ENCODE data around the gene IMPDH1.

The IMPDH1 gene

DNA sequence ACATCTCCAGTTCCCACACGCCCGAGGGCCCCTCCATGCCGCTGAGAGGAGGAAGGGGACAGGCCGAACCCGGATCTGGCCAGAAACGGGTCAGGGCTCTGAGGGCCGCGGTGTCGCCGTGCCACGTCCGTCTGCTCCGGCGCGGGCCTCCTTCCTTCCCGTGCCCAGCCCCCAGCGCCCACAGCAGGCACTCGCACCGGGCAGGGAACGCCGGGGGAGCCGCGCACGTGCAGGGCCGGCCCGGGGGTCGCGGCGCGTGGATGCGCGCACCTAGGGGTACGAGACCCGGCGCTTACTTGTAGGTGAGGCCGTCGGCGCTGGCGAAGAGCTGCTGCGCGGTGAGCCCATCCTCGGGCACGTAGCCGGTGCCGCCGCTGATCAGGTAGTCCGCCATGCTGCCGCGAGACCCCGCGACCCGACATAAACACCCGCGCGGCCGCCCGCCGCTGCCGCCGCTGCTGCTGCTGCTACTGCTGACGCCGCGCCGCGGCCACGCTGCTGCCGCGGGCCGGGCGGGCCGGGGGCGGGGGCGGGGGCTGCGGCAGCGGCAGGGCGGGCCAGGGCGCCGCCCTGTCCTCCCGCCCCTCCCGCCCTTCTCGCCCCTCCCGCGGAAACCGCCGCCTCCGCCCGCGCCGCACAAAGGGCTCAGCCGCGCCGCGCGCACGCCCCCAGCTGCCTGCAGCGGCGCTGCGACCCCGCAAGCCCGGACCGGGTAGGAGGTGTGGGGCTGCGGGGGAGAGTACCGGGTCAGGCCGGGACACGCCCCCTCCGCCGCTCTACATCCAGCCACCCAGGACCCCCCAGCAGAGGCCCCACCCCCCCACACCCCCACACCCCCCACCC, 4.1 kb downstream of the IMPDH1 start:
- DNase-seq: peak; percentile 47

DNA sequence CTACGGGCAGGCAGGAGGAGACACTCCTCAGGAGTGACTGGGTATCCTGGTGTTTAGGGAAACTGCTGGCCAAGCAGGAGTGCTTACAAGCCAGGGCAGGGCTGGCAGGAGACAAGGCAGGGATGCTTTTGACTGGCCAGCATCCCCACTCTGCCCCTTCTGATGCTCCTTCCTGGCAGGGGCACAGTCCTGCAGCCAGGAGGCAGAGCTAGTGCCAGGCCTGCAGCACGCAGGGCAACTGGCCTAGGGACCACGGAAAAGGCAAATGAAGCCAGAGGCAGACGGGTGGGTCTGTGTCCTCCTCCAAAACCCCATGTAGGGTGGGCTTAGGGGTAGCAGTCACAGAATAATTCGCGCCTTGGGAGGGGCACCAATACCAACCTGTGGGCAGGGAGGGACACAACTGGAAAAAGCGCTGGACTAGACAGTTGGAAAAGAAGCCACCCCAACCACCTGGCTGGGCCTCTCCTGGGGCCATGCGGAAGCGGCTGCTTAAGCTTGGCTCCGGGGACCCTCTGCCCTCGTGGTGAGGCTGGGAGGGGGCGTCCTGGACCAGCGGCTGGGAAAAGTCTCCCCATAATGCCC, 4.8 kb downstream of the IMPDH1 start:
- DNase-seq: no peak

GRCh38 chr7:128404143-128404681, 5.6 kb downstream of the IMPDH1 start:
- DNase-seq: no peak

DNA sequence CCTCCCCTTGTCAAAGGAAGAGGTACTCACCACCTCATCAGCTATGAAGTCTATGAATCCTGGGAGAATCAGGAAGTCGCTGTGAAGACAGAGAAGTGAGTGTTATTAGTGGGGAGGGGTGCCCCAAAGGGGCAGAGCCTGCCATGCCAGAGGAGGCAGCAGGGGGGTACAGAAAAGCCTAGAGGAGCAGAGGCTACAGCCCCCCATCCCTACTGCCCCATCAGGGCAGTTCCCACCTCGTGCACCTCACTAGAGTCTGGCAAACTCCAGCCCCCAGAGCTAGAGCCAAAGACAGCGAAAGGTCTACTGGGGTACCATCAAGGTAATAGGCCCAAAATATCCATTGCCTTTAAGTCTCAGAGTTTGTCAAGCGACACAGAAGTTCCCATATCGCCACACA, 6.1 kb downstream of the IMPDH1 start:
- DNase-seq: no peak

GRCh38 chr7:128402356-128402755, 7.4 kb downstream of the IMPDH1 start:
- DNase-seq: no peak

- DNase-seq: no peak
Observed at GRCh38 chr7:128400566-128400965, 9.2 kb downstream of the IMPDH1 start.

GRCh38 chr7:128399991-128400390, 9.8 kb downstream of the IMPDH1 start:
- no peak for DNase-seq

DNA sequence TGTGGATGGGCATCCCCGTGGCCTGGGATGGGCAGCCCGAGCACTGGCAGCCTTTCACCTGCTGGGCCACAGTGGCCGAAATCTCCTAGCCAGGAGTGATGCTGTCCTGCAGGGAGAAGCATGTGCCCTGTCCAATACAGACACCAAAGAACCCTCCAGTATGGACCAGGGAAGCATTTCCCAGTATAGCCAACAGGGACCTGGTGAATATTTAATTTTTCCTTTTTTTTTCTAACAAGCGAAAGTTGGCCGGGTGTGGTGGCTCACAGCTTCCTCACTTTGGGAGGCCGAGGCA, 11.0 kb downstream of the IMPDH1 start:
- DNase-seq: no peak

DNA sequence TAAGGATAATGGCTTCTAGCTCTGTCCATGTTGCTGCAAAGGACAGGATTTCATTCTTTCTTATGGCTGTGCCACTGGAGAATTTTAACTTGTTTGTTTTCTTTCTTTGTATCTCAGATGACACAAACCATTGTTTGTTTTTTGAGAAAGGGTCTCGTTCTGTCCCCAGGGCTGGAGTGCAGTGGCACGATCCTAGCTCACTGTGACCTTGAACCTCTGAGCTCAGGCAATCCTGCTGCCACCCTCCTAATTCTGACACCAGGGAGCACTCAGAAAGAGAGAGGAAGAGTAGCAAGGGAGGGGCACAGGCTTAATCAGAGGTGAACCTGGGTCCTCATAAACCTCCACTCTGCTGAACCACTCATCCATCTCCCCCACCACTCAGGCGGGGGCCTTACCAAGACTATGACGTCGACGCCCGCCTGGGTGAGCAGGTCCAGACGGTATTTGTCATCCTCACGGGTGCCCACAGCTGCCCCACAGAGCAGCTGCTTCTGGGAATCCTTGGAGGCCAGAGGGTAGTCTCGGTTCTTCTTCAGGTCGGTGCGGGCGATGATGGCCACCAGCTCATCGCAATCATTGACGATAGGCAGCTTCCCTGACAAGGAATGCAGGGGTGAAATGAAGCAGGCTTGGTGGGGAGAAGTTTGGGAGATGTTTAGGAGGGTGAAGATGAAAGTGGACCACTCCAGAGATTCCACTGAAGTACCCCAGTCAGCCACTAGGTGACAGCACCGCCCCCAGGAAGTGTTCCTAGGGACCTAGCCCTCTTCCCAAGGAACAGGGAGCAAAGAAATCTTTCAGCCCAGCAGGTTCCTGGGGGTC, 11.6 kb downstream of the IMPDH1 start:
- DNase-seq: peak; percentile 44

GRCh38 chr7:128396357-128396756, 13.4 kb downstream of the IMPDH1 start:
- DNase-seq: no peak

DNA sequence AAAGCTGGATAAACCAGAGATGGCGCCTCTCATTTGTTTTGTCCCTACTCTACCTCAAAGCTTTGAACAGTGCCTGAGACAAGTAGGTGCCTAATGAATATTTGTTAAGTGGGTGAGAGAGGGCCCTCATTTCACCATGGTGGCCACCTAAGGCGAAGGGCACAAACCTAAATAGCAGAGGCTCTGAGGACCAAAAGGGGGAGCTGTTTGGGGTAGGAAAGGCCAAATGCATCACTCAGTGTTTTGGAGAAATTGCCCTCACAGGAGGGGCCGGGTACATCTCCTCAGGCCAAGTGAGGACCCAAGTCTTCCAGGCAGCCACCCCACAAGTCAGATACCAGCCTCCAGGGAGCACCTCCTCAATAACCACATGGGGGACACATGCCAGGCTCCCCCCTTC, 14.0 kb downstream of the IMPDH1 start:
- DNase-seq: no peak

DNA sequence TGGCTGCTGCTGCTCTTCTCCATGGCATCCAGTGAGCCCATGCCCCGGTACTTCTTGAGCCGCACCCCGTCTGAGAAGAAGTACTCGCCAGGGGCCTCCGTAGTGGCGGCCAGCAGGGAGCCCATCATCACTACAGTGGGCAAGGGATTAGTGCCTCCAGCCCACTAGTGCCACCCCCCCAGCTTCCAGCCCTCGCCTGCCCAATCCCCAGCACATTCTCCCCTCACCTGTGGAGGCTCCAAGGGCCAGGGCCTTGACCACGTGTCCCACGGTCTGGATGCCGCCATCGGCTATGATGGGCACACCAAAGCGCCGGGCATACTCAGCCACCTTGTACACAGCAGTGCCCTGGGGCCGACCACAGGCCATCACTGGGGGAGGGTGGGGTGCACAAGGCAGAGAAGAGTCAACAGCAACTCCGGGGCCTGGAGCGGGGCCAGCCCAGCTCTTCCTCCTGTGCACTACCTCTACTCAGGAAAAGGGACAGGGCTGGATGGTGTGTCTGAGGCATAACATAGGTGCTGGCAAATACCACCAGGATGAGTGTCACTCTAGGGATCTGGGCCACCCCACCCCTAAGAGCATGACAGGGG, 14.8 kb downstream of the IMPDH1 start:
- DNase-seq: no peak

- no peak for DNase-seq
Observed at GRCh38 chr7:128393526-128394330, 16.1 kb downstream of the IMPDH1 start.

DNA sequence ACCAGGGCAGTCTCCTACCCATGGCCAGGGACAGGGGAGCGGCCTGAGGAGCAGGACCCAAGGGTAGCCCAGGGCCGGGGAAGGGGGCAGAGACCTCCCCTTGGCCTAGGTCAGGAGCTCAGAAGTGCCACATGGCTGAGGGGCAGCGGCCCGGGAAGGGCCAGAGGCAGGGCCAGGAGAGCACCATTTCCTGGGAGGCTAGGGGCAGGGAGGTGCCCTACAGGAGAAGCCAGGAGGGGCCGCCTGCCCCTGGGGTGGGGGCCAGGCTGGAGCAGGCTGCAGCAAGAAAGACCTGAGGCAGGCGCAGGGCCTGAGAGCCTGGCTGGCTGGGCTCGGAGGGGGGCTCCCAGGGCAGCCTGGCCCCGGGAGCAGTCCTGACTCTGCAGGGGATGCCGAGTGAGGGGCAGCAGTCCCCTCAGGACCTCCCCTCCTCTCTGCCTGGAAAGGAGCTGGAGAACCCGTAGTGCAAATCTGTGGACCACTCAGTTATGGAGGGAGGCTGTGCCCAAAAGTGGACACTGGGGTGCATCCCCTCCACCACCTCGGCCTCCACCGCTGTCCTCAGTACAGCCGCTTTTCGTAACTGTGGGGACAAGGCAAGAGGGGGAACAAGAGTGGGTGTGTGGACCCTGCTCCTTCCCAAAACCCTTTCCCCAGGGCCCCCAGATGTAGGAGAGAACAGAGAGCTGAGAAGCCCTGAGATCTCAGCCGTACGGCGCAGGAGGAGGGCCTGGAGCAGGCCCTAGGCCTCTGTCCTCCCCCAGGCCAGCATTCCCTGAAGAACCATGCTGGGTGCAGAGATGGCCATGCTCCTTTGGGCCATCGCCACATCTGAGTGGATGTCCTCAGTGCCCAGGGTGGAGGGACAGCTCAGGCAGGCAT, 17.1 kb downstream of the IMPDH1 start:
- no peak for DNase-seq

GRCh38 chr7:128391805-128392204, 18.0 kb downstream of the IMPDH1 start:
- DNase-seq: no peak

DNA sequence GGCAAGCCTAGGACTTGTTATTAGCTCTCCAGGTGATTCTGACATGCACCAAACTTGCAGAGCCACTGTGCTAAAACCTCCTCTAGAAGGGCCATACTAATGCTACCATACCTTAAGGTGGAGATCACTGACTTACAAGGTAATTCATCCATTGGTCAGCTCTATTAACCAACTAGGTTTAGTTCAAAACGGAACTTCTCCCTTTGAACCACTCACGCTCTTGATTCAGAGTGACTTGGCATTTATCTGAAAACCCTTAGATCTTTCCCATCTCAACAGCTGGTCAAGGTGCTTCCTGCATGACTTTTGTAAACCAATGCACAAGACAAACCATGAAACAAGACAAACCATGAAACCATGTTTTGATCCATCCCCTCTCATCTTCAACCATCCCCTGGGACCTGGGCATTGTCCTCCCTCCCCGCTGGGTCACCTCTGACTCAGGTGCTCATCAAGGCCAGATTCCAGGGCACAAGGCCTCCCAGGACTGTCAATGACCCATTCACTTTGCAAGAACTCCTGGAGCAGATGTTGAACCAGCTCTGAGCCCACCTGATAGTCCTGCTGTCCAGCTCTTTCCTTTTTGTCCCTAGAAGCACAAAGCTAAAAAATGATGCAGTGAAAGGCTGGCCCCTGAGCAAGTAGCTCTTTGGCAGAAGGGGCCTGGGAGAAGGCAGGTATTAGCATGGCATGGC, 18.8 kb downstream of the IMPDH1 start:
- no peak for DNase-seq

- no peak for DNase-seq
Observed at GRCh38 chr7:128389618-128390329, 20.0 kb downstream of the IMPDH1 start.

DNA sequence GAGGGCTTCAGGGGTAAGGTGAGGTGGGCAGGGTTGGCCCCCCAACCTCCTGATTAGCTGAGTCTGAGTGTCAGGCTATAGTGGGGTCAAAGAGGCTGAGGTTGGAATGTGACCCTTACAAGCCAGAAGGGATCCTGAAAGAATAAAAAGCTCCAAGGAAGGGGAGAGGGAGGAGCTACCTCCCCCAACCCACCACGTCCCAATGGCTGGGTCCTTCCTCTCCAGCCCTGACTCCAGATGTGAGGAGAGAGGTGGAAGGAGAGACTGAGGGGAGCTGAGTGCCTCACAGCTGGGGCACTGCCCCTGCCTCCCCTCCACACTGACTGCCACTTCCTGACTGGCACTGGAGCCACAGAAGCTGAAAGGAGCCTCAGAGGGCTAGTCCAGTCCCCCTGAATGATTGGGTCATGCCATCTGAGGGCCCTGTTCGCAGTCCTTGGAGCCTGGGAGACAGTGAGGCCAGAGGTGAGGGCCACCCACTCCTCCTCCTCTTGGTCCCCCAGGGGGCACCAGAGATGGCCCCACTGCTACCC, 20.6 kb downstream of the IMPDH1 start:
- no peak for DNase-seq

DNA sequence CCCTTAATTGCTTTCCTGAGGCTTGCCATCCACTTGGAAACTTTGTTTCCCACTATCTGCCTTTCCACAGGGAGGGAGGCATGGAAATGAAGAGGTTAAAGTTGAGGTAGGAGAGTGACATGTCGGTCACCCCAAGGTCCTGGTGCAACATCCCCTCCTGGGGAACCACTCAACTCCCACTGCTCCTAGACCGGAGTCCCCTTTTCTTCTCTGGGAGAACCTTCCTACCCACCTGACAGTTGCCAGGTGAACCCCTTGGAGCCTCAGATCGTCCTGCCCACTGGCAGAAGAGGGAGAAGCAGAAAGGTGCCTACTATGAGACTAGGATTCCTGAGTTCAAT, 21.7 kb downstream of the IMPDH1 start:
- DNase-seq: no peak
